ENCODE measurements around the gene CPNE8. TPM values are rescaled to one million over a fixed set of nuclear protein-coding genes. Genes with fewer than 3 reads are reported as not detected.
A peak's percentile ranks its signal among the peaks of the same experiment; 100 is the strongest.

Gene CPNE8
- total and polyA plus RNA-seq, 10 of the 15 experiments (the other 5 are each of a cell fraction or from before 2014, with no cell fraction given): 11.3 to 38.4 (median 18.9) TPM

GRCh38 chr12:38817942-38818341, 87.4 kb downstream of the CPNE8 start:
- H3K4me2 ChIP-seq (ENCODE audit: control insufficient read depth, insufficient read depth): no peak overlapping the region
- H4K20me1 ChIP-seq (ENCODE audit: control insufficient read depth, insufficient read depth): no peaks in the 10 kb centered on the region
- no peaks in the 10 kb centered on the region for H3K9me3 ChIP-seq (replicated peaks; ENCODE audit: control insufficient read depth, insufficient read depth, low read length)
- DNase-seq (ENCODE audit: low read depth, low spot score): no peak
- H3K4me1 ChIP-seq (ENCODE audit: control insufficient read depth, insufficient read depth, low read length): no peaks in the 10 kb centered on the region
- BruUV-seq (replicated peaks): no TSS peak
- ChIA-PET RAD21 (ENCODE audit: unreplicated experiment) (no interaction called here), CTCF (interaction anchor here (0.9 kb wide), 1 partner anchor 88 kb away, joined by 3 read pairs; no protein-coding TSS in a partner anchor), SMC1A (ENCODE audit: uncharacterized antibody, unreplicated experiment) (interaction anchor here (0.6 to 1.0 kb wide), 3 partner anchors 8 to 41 kb away, joined by 3 read pairs; no protein-coding TSS in a partner anchor), POLR2A (no interaction called here)
- no peak overlapping the region for H3K27ac ChIP-seq (ENCODE audit: control insufficient read depth, insufficient read depth)
- no peak for TF ChIP-seq PAX5 (IDR thresholded peaks at IDR 0.05; ENCODE audit: borderline replicate concordance, low read depth, low read length)
- no peak for TF ChIP-seq RFX5 (IDR thresholded peaks at IDR 0.05; ENCODE audit: low read depth, low read length)
- no peak for TF ChIP-seq IRF5 (IDR thresholded peaks at IDR 0.05; ENCODE audit: borderline replicate concordance)
- no peak for TF ChIP-seq PML (IDR thresholded peaks at IDR 0.05; ENCODE audit: low read length)
- no peak for TF ChIP-seq ZNF274 (IDR thresholded peaks at IDR 0.05; ENCODE audit: insufficient read depth, insufficient read length)
- TF ChIP-seq FOXK2 (IDR thresholded peaks at IDR 0.05): no peak
- TF ChIP-seq E2F4 (IDR thresholded peaks at IDR 0.05; ENCODE audit: low read depth, low read length): no peak
- no peak for TF ChIP-seq ATF3 (IDR thresholded peaks at IDR 0.05; ENCODE audit: borderline replicate concordance, extremely low read depth, low read depth, low read length)
- TF ChIP-seq ELK1 (IDR thresholded peaks at IDR 0.05; ENCODE audit: low read depth, low read length): no peak
- TF ChIP-seq ETV6 (conservative IDR thresholded peaks at IDR 0.05 in 1 of 2, IDR thresholded peaks at IDR 0.05 in 1 of 2; ENCODE audit: borderline replicate concordance in 1 of 2, low read depth in 1 of 2): no peak
- no peak for TF ChIP-seq SP1 (IDR thresholded peaks at IDR 0.05; ENCODE audit: low read depth, low read length)
- TF ChIP-seq NRF1 (conservative IDR thresholded peaks at IDR 0.05; ENCODE audit: low read depth, low read length): no peak
- TF ChIP-seq MXI1 (IDR thresholded peaks at IDR 0.05; ENCODE audit: low read depth, low read length): no peak
- TF ChIP-seq FOXM1 (IDR thresholded peaks at IDR 0.05; ENCODE audit: low read depth, low read length): no peak
- no peak for TF ChIP-seq ZNF687 (IDR thresholded peaks at IDR 0.05)
- in situ Hi-C loops (cut with MboI) (no loop called here), intact Hi-C loops (cut with micrococcal nuclease; ENCODE audit: unreplicated experiment) (no loop called here)
- peak; percentile 84 for ATAC-seq
- H3K9ac ChIP-seq (ENCODE audit: control insufficient read depth, insufficient read depth, low read length): no peak overlapping the region
- no peak for FAIRE-seq
- 10% methylated on average over 3 of the region's 3 CpGs for WGBS (ENCODE audit: insufficient coverage, insufficient replicate concordance, low lambda C conversion rate, missing lambda C conversion rate)
- no peaks in the 10 kb centered on the region for H3K27me3 ChIP-seq (replicated peaks in 1 of 2; ENCODE audit: control insufficient read depth in 2 of 2, insufficient read depth in 2 of 2, low read length in 1 of 2)
- H2AFZ ChIP-seq (ENCODE audit: control insufficient read depth, low read depth, low read length): no peak overlapping the region
- H3K79me2 ChIP-seq (ENCODE audit: control insufficient read depth, insufficient read depth, low read length): no peaks in the 10 kb centered on the region; the same call in 1 of the 2 replicates
- no peak overlapping the region for H3K4me3 ChIP-seq
- no peaks in the 10 kb centered on the region; a peak in 1 of 4 replicates for H3K36me3 ChIP-seq (ENCODE audit: control insufficient read depth in 2 of 2, insufficient read depth in 2 of 2, low read length in 1 of 2)
